Neural progenitor cell (in vitro differentiated cells): ENCODE data around the gene TMEM223.

Experiments used
- EZH2phosphoT487 ChIP-seq: fragments of 200-600 bp; sonication (generic); IDR thresholded peaks from 2 replicates; pipeline ENCODE4 v1.6.1; 2017; ENCODE audit warnings: antibody characterized with exemption
- TF ChIP-seq, protein P1 (sequence below): fragments of 200-600 bp; sonication (generic); IDR thresholded peaks from 2 replicates; pipeline ENCODE4 v1.5.1; 2017; ENCODE audit warnings: antibody characterized with exemption, mild to moderate bottlenecking

DNA sequence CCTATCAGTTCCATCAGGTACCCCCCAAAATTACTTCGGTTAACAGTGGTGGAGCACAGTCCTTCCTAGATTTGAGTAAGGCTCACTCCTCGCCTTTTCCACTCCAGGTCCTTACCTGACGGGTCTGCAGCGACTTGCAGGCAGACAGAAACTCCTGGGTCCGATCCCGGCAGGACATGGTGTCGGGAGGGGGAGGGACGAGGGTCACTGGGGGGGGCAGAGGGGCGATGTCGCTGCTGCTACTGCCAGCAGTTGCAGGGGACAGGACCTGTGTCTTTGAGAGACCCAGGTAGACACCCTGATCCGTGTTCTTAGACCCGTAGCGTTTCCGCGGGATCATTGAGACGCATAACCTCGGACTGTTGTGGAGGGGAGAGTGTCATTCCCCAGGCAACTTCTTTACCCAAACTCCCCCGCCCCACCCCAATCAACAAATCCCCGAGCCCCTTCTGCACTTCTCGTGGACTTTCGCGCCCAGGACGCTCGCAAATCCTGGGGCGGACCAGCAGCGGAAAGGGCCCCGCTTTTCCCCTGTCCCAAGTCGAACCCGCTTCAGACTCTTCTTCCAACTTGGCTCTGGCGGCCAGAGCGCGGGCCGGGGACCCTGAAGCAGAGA lies 39.2 kb upstream of the TMEM223 start:
- TF ChIP-seq, protein P1, sequence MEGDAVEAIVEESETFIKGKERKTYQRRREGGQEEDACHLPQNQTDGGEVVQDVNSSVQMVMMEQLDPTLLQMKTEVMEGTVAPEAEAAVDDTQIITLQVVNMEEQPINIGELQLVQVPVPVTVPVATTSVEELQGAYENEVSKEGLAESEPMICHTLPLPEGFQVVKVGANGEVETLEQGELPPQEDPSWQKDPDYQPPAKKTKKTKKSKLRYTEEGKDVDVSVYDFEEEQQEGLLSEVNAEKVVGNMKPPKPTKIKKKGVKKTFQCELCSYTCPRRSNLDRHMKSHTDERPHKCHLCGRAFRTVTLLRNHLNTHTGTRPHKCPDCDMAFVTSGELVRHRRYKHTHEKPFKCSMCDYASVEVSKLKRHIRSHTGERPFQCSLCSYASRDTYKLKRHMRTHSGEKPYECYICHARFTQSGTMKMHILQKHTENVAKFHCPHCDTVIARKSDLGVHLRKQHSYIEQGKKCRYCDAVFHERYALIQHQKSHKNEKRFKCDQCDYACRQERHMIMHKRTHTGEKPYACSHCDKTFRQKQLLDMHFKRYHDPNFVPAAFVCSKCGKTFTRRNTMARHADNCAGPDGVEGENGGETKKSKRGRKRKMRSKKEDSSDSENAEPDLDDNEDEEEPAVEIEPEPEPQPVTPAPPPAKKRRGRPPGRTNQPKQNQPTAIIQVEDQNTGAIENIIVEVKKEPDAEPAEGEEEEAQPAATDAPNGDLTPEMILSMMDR: no peak
- TF ChIP-seq EZH2phosphoT487: no peak
